HepG2 (cell line): Measurements from ENCODE around the gene NPHS1. TPM values are rescaled to one million over a fixed set of nuclear protein-coding genes. Genes with fewer than 3 reads are reported as not detected.

Experiments used
- BORCS8-MEF2B ChIP-seq: sonication (generic); formaldehyde crosslinking; IDR thresholded peaks from 2 replicates; pipeline ENCODE4 v1.8.0; 2022; ENCODE audit warnings: mild to moderate bottlenecking, missing genetic modification reagents
- CAMTA2 ChIP-seq: sonication (generic); formaldehyde crosslinking; IDR thresholded peaks from 2 replicates; pipeline ENCODE4 v1.4.0; 2020; ENCODE audit warnings: mild to moderate bottlenecking, missing genetic modification reagents, borderline replicate concordance
- HDAC1 ChIP-seq: sonication (generic); formaldehyde crosslinking; IDR thresholded peaks from 2 replicates; pipeline ENCODE4 v1.5.1; 2020; ENCODE audit warnings: mild to moderate bottlenecking, missing genetic modification reagents
- HOMEZ ChIP-seq: IDR thresholded peaks from 2 replicates; pipeline ENCODE4 v1.6.1; 2016; ENCODE audit warnings: low read depth
- HOXD1 ChIP-seq: sonication (generic); formaldehyde crosslinking; IDR thresholded peaks from 2 replicates; pipeline ENCODE4 v1.5.0; 2020; ENCODE audit warnings: missing genetic modification reagents
- RBM22 ChIP-seq: fragments of 200-400 bp; formaldehyde crosslinking; optimal IDR thresholded peaks from 2 replicates; pipeline ENCODE3; 2017; ENCODE audit warnings: mild to moderate bottlenecking, low read length, moderate library complexity
- SYNCRIP ChIP-seq: fragments of 200-400 bp; formaldehyde crosslinking; IDR thresholded peaks from 2 replicates; pipeline ENCODE4 v1.6.1; 2018; ENCODE audit warnings: mild to moderate bottlenecking, low read depth, low read length; ENCODE audit not compliant: insufficient read depth
- TBX2 ChIP-seq: sonication (generic); formaldehyde crosslinking; IDR thresholded peaks from 2 replicates; pipeline ENCODE4 v1.5.0; 2020; ENCODE audit warnings: missing genetic modification reagents, mild to moderate bottlenecking, borderline replicate concordance
- TFDP2 ChIP-seq: sonication (generic); formaldehyde crosslinking; IDR thresholded peaks from 2 replicates; pipeline ENCODE4 v1.4.0; 2020; ENCODE audit warnings: missing genetic modification reagents
- TGIF2 ChIP-seq: IDR thresholded peaks from 2 replicates; pipeline ENCODE4 v1.6.1; 2016; ENCODE audit warnings: control low read depth, missing compliant biosample characterization
- TRIM22 ChIP-seq: fragments of 450-650 bp; IDR thresholded peaks from 2 replicates; pipeline ENCODE4 v1.6.1; 2017
- ZBTB3 ChIP-seq: sonication (generic); formaldehyde crosslinking; IDR thresholded peaks from 2 replicates; pipeline ENCODE4 v1.4.0; 2020; ENCODE audit warnings: low read depth, mild to moderate bottlenecking, moderate library complexity, missing genetic modification reagents, borderline replicate concordance
- ZNF34 ChIP-seq: sonication (generic); formaldehyde crosslinking; IDR thresholded peaks from 2 replicates; pipeline ENCODE4 v1.4.0; 2020; ENCODE audit warnings: mild to moderate bottlenecking, missing genetic modification reagents, borderline replicate concordance
- ZNF605 ChIP-seq: sonication (generic); formaldehyde crosslinking; IDR thresholded peaks from 2 replicates; pipeline ENCODE4 v1.8.0; 2022; ENCODE audit warnings: mild to moderate bottlenecking, missing genetic modification reagents
- ZSCAN29 ChIP-seq: sonication (generic); formaldehyde crosslinking; conservative IDR thresholded peaks from 2 replicates; pipeline ENCODE4 v1.4.0; 2020; ENCODE audit warnings: mild to moderate bottlenecking, missing genetic modification reagents
- polyA plus RNA-seq, 8 experiments: library from polyadenylated mRNA; depleted of rRNA in 3 of 8; stranded (reverse) in 7 of 8; unstranded in 1 of 8; fragments of >200 nt; fragmentation: Illumina TruSeq in 4 of 8; extraction: Trizol in 4 of 8; gene quantifications; 2 replicates each; pipeline versions ENCODE4 v1.2.1 to v1.2.3, GENCODE V29; 2011 to 2016; ENCODE audit warnings: low read depth in 4 of 8, missing spikeins in 1 of 8, mixed read lengths in 1 of 8; ENCODE audit not compliant: insufficient read depth in 1 of 8
- total RNA-seq, 5 experiments: library from RNA; depleted of rRNA; stranded (reverse); fragments of >200 nt; fragmentation: Illumina TruSeq; extraction: Trizol; gene quantifications; 2 replicates each; pipeline ENCODE4 v1.2.3, GENCODE V29; 2016; ENCODE audit warnings: low read depth in 1 of 5
- TF ChIP-seq, protein P1 (sequence below): IDR thresholded peaks from 2 replicates; pipeline ENCODE4 v1.6.1; 2016; ENCODE audit warnings: low read depth, control low read depth
- TF ChIP-seq, protein P2 (sequence below): sonication (generic); formaldehyde crosslinking; IDR thresholded peaks from 2 replicates; pipeline ENCODE4 v1.5.0; 2020; ENCODE audit warnings: missing genetic modification reagents
- TF ChIP-seq, protein P3 (sequence below): sonication (generic); formaldehyde crosslinking; IDR thresholded peaks from 2 replicates; pipeline ENCODE4 v1.5.0; 2020; ENCODE audit warnings: mild to moderate bottlenecking, missing genetic modification reagents

The NPHS1 gene
- total and polyA plus RNA-seq, 2 of the 13 experiments (the other 11 are each of a cell fraction or from before 2014, with no cell fraction given) = not detected

DNA sequence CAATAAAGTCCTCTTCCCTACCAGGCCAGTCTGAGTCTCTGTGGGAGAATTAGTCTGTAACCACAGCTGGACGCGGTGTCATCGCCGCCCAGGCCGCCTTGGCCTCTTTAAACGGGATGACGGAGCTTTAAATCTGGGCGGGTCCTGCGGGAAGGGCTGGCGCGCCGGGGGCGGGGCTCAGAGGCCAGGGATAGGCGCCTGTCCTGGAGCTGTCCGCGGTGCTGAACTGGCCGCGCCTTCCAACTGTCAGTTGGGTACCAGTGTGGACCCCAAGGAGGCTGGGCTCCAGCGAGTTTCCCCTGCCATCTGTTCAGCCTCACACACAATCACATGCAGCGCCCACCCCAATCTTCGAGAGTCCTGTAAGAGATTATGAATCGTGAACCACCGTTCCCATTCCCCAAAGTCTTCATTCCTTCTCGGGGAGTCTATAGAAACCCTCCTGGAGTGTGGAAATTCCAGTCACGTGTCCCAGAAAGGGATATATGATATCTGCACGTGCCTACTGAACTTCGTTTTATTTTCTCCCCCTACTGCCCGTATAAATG, 27.5 kb upstream of the NPHS1 start (continued):
- TF ChIP-seq TFDP2 (CRISPR knock-in tag) (peak; percentile 73), HOMEZ (CRISPR knock-in tag) (peak; percentile 44; the same call in 1 of the 2 replicates), TGIF2 (CRISPR knock-in tag) (peak; percentile 97), RBM22 (no peak), ZBTB3 (no peak), ZNF34 (CRISPR knock-in tag) (no peak), ZSCAN29 (CRISPR knock-in tag) (no peak), TBX2 (CRISPR knock-in tag) (peak; percentile 83), CAMTA2 (CRISPR knock-in tag) (peak; percentile 56; the same call in 1 of the 2 replicates), HOXD1 (CRISPR knock-in tag) (peak; percentile 96), TRIM22 (no peak), HDAC1 (CRISPR knock-in tag) (peak; percentile 71), ZNF605 (CRISPR knock-in tag) (peak; percentile 98), SYNCRIP (no peak), BORCS8-MEF2B (CRISPR knock-in tag) (peak; percentile 95)
- TF ChIP-seq, protein P1, sequence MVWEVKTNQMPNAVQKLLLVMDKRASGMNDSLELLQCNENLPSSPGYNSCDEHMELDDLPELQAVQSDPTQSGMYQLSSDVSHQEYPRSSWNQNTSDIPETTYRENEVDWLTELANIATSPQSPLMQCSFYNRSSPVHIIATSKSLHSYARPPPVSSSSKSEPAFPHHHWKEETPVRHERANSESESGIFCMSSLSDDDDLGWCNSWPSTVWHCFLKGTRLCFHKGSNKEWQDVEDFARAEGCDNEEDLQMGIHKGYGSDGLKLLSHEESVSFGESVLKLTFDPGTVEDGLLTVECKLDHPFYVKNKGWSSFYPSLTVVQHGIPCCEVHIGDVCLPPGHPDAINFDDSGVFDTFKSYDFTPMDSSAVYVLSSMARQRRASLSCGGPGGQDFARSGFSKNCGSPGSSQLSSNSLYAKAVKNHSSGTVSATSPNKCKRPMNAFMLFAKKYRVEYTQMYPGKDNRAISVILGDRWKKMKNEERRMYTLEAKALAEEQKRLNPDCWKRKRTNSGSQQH (CRISPR knock-in tag) = peak; percentile 96
- TF ChIP-seq, protein P2, sequence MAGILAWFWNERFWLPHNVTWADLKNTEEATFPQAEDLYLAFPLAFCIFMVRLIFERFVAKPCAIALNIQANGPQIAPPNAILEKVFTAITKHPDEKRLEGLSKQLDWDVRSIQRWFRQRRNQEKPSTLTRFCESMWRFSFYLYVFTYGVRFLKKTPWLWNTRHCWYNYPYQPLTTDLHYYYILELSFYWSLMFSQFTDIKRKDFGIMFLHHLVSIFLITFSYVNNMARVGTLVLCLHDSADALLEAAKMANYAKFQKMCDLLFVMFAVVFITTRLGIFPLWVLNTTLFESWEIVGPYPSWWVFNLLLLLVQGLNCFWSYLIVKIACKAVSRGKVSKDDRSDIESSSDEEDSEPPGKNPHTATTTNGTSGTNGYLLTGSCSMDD (CRISPR knock-in tag) = no peak
- TF ChIP-seq, protein P3, sequence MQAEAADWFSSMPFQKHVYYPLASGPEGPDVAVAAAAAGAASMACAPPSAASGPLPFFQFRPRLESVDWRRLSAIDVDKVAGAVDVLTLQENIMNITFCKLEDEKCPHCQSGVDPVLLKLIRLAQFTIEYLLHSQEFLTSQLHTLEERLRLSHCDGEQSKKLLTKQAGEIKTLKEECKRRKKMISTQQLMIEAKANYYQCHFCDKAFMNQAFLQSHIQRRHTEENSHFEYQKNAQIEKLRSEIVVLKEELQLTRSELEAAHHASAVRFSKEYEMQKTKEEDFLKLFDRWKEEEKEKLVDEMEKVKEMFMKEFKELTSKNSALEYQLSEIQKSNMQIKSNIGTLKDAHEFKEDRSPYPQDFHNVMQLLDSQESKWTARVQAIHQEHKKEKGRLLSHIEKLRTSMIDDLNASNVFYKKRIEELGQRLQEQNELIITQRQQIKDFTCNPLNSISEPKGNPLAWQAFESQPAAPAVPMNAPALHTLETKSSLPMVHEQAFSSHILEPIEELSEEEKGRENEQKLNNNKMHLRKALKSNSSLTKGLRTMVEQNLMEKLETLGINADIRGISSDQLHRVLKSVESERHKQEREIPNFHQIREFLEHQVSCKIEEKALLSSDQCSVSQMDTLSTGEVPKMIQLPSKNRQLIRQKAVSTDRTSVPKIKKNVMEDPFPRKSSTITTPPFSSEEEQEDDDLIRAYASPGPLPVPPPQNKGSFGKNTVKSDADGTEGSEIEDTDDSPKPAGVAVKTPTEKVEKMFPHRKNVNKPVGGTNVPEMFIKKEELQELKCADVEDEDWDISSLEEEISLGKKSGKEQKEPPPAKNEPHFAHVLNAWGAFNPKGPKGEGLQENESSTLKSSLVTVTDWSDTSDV (CRISPR knock-in tag) = peak; percentile 56; the same call in 1 of the 2 replicates
